Astrocyte (in vitro differentiated cells and primary cell): ENCODE measurements around the gene SUN1. TPM values are rescaled to one million over a fixed set of nuclear protein-coding genes. Genes with fewer than 3 reads are reported as not detected.

Experiments
- DNase-seq: peaks from one replicate; pipeline ENCODE4 v3.0.0-alpha.2; 2010; ENCODE audit warnings: low read depth
- FAIRE-seq: peaks from 2 replicates; lab custom pipeline; 2011; peaks lifted over from hg19 to GRCh38; lab: Jason Lieb, UNC
- H2AFZ ChIP-seq: 2 replicates; pipeline ENCODE4 v1.6.0; 2012; ENCODE audit warnings: low read depth, low read length, inconsistent platforms
- H3K27ac ChIP-seq: 2 replicates; pipeline ENCODE4 v1.5.1; 2011; ENCODE audit warnings: low read depth, low read length, inconsistent platforms
- H3K27me3 ChIP-seq: 2 replicates; pipeline ENCODE4 v1.6.0; 2011; ENCODE audit warnings: low read length, inconsistent platforms; ENCODE audit not compliant: insufficient read depth
- H3K36me3 ChIP-seq: 2 replicates; pipeline ENCODE4 v1.5.1; 2011; ENCODE audit warnings: low read length, inconsistent platforms; ENCODE audit not compliant: insufficient read depth
- H3K4me1 ChIP-seq: 2 replicates; pipeline ENCODE4 v1.5.1; 2011; ENCODE audit warnings: low read length, inconsistent platforms; ENCODE audit not compliant: insufficient read depth
- H3K4me2 ChIP-seq: 2 replicates; pipeline ENCODE4 v1.6.0; 2012; ENCODE audit warnings: low read length, inconsistent platforms
- H3K4me3 ChIP-seq: 2 replicates; pipeline ENCODE4 v1.5.1; 2011; ENCODE audit warnings: low read depth, mild to moderate bottlenecking, low read length, inconsistent platforms; ENCODE audit not compliant: insufficient read depth
- H3K79me2 ChIP-seq: 2 replicates; pipeline ENCODE4 v1.6.0; 2012; ENCODE audit warnings: mild to moderate bottlenecking, low read length, inconsistent platforms; ENCODE audit not compliant: insufficient read depth
- H3K9ac ChIP-seq: 2 replicates; pipeline ENCODE4 v1.6.0; 2012; ENCODE audit warnings: mild to moderate bottlenecking, low read length, inconsistent platforms
- H3K9me3 ChIP-seq: 2 replicates; pipeline ENCODE4 v1.5.1; 2012; ENCODE audit warnings: low read depth, mild to moderate bottlenecking, low read length, inconsistent platforms; ENCODE audit not compliant: insufficient read depth
- H4K20me1 ChIP-seq: 2 replicates; pipeline ENCODE4 v1.6.0; 2012; ENCODE audit warnings: low read length, inconsistent platforms; ENCODE audit not compliant: insufficient read depth
- H3K27ac Mint-ChIP-seq: one replicate; pipeline ENCODE4 v1.8.0; 2021; ENCODE audit warnings: mild to moderate bottlenecking, mixed read lengths; ENCODE audit not compliant: unreplicated experiment
- H3K27me3 Mint-ChIP-seq: one replicate; pipeline ENCODE4 v1.8.0; 2021; ENCODE audit warnings: low read depth, mixed read lengths; ENCODE audit not compliant: unreplicated experiment
- H3K36me3 Mint-ChIP-seq: one replicate; pipeline ENCODE4 v1.8.0; 2021; ENCODE audit warnings: low read depth, mixed read lengths; ENCODE audit not compliant: unreplicated experiment
- H3K4me1 Mint-ChIP-seq: one replicate; pipeline ENCODE4 v1.8.0; 2021; ENCODE audit warnings: low read depth, mixed read lengths; ENCODE audit not compliant: unreplicated experiment
- H3K4me3 Mint-ChIP-seq: one replicate; pipeline ENCODE4 v1.8.0; 2021; ENCODE audit warnings: mild to moderate bottlenecking, moderate library complexity, mixed read lengths; ENCODE audit not compliant: unreplicated experiment
- H3K9me3 Mint-ChIP-seq: one replicate; pipeline ENCODE4 v1.8.0; 2021; ENCODE audit warnings: mild to moderate bottlenecking, mixed read lengths; ENCODE audit not compliant: unreplicated experiment
- CTCF ChIP-seq: IDR thresholded peaks from 2 replicates; pipeline ENCODE4 v1.5.1; 2011; ENCODE audit warnings: low read depth, mild to moderate bottlenecking, inconsistent platforms, low read length, moderate library complexity; ENCODE audit not compliant: insufficient read depth
- EZH2 ChIP-seq: IDR thresholded peaks from 2 replicates; pipeline ENCODE4 v1.6.1; 2012; ENCODE audit warnings: mild to moderate bottlenecking, low read length, inconsistent platforms; ENCODE audit not compliant: insufficient read depth
- total RNA-seq: library from RNA; stranded (reverse); gene quantifications from 2 replicates; pipeline ENCODE4 v1.2.1, GENCODE V29; 2021

Gene SUN1
- total RNA-seq, 1 donor from 2014 or later: 121 TPM

GRCh38 chr7:876077-876971 is 44.0 kb downstream of the SUN1 start, which contains the start of gene GET4:
GET4 (plus strand) TSS chr7:876554; CDS start chr7:876646, 92 bp downstream.
- Mint-ChIP-seq H3K27ac (peak within 1 kb of the TSS; percentile 81), H3K4me1 (peaks cover 10% of the 10 kb centered on the region), H3K4me3 (peak within 1 kb of the TSS; percentile 89), H3K36me3 (peaks cover 8% of the 10 kb centered on the region), H3K27me3 (no peaks in the 10 kb centered on the region), H3K9me3 (no peaks in the 10 kb centered on the region)
- peak; percentile 90 for DNase-seq
- H3K4me1 ChIP-seq: no peaks in the 10 kb centered on the region
- FAIRE-seq: no peak
- peaks cover 37% of the 10 kb centered on the region for H4K20me1 ChIP-seq
- peaks cover 41% of the 10 kb centered on the region for H3K79me2 ChIP-seq
- H3K9ac ChIP-seq: peak within 1 kb of the TSS; percentile 94
- H3K27me3 ChIP-seq: no peaks in the 10 kb centered on the region
- peaks cover 14% of the 10 kb centered on the region for H3K36me3 ChIP-seq
- no peaks in the 10 kb centered on the region for H3K9me3 ChIP-seq
- H2AFZ ChIP-seq: peak within 1 kb of the TSS; percentile 70
- peak within 1 kb of the TSS; percentile 94 for H3K4me2 ChIP-seq
- H3K4me3 ChIP-seq: peak within 1 kb of the TSS; percentile 76
- TF ChIP-seq CTCF (no peak), EZH2 (no peak)
- H3K27ac ChIP-seq: peak within 1 kb of the TSS; percentile 76

GRCh38 chr7:876972-877311 is 44.7 kb downstream of the SUN1 start:
- H2AFZ ChIP-seq: peak overlapping the region; percentile 70
- no peak for FAIRE-seq

More at GRCh38 chr7:876972-877311, 44.7 kb downstream of the SUN1 start:
- Histone ChIP-seq H3K9ac (peak overlapping the region; percentile 94), H3K36me3 (peaks cover 10% of the 10 kb centered on the region), H3K79me2 (peaks cover 47% of the 10 kb centered on the region), H3K4me3 (peak overlapping the region; percentile 76), H4K20me1 (peaks cover 43% of the 10 kb centered on the region), H3K4me2 (peak overlapping the region; percentile 94), H3K4me1 (no peaks in the 10 kb centered on the region), H3K27ac (peak overlapping the region; percentile 76), H3K27me3 (no peaks in the 10 kb centered on the region), H3K9me3 (no peaks in the 10 kb centered on the region)
- Mint-ChIP-seq H3K27me3 (no peaks in the 10 kb centered on the region), H3K36me3 (peaks cover 9% of the 10 kb centered on the region), H3K27ac (peak overlapping the region; percentile 81), H3K9me3 (no peaks in the 10 kb centered on the region), H3K4me1 (peaks cover 11% of the 10 kb centered on the region), H3K4me3 (peak overlapping the region; percentile 89)
- DNase-seq: no peak
- no peak for TF ChIP-seq EZH2
- no peak for TF ChIP-seq CTCF
